GM21619 (cell line): ENCODE results near the gene UNC5B.

ENCODE experiments used
- ATAC-seq: cut with Tn5 transposase; IDR thresholded peaks from one replicate; pipeline ENCODE4 v1.9.1; 2021; ENCODE audit not compliant: unreplicated experiment

Gene UNC5B

GRCh38 chr10:71212318-71213126 lies at the start of gene UNC5B:
Gene UNC5B, plus strand, starts transcription at chr10:71212570. Its CDS starts 416 bp downstream, at chr10:71212986.
- no peak for ATAC-seq

DNA sequence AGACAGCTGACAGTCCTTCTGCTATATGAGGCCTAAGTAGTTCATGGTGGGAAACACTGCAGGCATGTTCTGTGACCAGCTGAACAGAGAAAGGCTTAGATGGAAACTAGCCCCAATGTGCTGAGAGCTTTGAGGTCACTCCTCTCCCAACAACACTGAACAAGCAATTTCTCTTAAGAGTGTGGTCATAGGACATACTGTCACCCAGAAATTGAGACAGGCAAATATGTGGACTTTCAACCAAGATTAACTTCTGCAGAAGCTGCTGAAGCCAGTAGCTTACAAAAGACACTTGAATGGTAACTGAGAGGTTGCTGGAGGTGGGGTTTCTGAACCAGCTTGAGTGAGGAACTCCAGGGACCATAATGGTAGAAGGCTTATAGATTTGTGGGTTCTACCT lies 38.9 kb upstream of the UNC5B start:
- no peak for ATAC-seq

GRCh38 chr10:71176661-71177060 lies 35.7 kb upstream of the UNC5B start:
- ATAC-seq: no peak

DNA sequence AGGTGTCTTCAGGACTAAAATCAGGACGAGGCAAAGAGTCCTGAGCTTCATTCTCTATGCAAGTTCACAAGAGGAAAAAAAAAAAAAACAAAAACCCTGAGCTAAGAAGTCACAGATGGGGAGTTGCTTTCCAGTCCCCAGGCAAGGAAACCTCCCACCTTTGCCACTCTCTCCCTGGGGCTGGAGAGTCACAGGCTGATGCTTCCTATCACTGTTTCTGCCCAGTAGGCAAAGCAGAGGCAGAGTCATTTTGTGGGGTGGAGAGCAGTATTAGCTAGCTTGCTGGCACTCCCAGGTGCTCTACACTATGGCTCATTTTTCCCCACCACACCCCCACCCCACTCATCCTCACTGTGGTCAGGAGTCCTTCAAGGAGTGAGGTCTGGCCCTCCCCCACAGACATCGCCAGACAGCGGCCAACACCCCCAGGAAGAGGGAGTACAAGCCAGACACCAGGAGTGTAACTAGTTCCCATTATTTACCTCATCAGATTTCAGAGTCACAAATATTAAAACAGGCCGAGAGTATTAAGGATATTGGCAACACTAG lies 34.6 kb upstream of the UNC5B start:
- ATAC-seq: no peak

DNA sequence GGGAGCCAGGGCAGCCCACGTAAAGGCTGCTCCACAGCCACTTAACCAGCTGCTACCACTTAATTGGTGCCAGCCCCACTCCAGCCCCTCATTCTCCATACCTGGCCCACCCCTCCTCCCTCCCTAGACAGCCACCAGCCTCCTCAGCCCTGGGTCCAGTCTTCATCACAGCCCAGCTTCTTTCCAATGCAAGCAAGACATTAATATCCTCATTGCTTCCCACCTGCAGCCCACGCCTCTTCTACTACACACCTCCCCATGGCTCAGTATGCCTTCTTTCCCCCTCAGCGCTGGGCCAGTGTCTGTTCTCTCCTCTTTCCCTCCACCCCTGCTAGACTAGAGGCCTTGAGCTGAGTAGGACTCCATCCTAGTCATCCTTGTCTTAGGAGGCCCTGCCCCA lies 33.5 kb upstream of the UNC5B start:
- no peak for ATAC-seq

- ATAC-seq: no peak
Measured at GRCh38 chr10:71179382-71179781, 33.0 kb upstream of the UNC5B start.

DNA sequence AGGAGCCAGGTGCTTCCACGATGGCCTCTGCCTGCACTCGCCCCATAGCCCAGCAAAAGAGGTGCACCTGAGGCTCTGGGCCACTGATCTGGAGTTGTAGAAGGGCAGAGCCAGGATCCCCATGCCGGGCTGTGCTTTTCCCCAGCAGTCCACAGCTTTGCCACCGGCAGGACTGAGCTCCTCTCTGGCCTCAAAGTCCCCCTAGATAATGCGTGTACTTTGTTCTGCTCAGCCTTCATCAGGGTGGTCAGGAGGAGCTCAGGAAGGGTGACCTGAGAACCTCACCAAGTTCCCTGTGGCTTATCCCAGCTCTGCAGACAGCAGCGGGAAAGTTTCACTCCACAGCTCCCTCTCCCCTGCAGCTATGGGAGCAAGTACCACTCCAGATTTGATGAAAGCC lies 27.9 kb upstream of the UNC5B start:
- no peak for ATAC-seq

DNA sequence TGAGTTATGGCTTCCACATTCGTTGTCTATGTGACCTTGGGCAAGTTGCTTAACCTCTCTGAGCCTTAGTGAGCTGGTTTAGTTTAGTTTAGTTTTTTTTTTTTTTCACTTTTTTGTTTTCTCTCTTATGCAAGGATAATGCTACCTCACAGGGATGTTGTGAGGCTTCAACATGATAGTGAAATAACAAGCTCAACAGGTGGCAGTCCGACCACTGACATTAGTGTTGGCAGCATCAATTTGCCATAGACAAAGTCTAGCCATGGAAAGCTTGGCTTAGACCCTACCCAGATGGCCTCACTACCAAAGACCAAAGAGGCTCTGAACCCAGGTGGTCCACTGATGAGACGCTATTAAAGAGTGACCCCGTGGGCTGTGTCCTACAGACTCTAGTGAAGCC lies 27.2 kb upstream of the UNC5B start:
- ATAC-seq: no peak

GRCh38 chr10:71187197-71187596 lies 25.2 kb upstream of the UNC5B start:
- ATAC-seq: no peak

DNA sequence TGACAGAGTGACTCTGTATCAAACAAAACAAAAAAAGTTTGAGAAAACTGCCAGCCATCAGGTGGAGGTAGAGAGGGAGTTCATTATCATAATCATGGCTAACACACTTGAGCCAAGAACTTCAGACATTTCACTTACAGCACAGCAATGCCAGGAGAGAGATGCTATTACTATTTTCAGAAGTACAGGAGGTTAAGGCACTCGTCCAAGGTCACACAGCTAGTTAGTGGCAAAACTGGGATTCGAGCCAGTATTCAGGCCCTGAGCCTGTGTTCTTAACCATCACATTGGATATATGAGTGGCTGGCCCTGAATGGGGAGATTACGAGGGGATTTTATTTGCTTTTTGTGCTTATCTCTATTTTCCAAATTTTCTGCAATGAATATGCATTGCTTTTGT lies 24.8 kb upstream of the UNC5B start:
- no peak for ATAC-seq

GRCh38 chr10:71188201-71188600 lies 24.2 kb upstream of the UNC5B start:
- no peak for ATAC-seq

DNA sequence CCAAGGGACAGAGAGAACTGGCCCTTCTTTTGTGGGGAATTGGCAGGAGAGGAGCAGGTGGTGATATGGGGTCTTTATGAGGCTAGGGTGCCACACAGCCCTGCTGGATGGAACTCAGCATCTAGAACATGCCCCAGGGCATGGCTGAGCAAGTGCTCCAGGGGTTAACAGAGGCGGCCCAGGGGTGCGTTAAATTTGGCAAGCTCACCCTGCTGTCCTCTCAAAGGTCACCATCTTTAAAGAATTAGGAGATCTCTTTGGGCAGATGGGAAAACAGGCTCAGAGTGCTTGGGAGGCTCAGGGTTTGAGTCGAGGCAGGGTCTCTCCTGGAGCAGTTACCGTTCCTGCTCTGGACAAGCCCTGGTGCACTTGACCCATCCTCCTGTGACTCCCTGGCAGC lies 21.4 kb upstream of the UNC5B start:
- ATAC-seq: no peak

DNA sequence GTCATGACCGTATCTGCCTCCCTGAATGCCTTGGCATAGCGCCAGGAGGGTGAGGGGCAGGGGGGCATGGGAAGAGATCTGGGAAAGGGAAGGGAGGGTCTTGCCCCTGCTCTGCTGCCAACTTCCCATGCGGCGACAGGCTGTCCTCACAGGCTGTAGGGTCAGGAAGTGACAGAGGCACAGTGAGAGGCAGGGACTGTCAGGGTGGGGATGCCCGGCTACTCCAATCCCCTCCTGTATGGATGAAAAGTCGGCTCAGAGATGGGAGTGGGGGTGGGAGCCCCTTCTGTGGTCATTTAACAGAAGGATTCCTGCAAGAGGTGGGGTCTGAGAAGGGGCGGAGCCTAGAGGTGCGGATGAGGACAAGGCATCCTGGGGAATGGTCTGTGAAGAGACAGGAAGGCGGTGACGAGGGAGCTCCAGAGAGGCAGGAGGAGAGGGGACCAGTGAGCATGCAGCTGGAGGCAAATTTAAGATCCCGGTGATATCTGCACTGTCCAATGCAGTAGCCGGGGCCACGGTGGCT lies 20.8 kb upstream of the UNC5B start:
- ATAC-seq: no peak

DNA sequence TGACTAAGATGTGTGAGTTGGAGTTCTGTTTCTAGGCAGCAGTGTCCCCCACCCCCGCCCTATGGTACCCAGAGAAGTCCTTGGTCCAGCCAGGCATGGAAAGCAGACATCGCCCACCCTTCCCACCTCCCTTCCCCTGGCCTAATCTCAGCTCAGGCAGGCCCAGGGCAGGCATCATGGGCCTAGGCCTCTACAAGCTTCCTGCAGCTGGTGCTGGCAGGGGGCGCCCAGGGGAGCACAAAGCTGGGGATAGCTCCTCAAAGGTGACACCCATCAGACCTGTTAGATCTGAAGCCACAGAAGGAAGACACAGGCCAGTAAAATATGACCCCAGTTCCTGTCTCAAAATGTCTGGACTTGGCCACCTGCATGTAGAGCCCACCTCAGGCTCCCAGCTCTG lies 18.9 kb upstream of the UNC5B start:
- no peak for ATAC-seq

DNA sequence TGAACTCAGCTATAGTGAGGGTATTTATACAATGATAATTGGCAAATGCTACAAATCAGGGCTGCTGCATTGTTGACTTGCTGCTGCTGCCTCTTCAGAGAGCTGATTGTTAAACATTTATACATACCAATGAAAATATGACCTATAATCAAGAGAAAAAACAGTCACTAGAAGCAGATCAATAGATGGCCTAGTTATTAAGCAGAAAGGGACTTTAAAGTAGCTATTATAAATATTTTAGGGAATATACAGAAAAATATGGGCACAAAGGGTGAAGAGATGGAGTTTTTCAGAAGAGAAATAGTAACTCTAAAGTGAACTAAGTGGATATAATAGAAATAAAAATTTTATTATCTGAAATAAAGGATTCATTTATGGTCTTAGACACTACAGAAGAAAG lies 14.4 kb upstream of the UNC5B start:
- ATAC-seq: no peak

DNA sequence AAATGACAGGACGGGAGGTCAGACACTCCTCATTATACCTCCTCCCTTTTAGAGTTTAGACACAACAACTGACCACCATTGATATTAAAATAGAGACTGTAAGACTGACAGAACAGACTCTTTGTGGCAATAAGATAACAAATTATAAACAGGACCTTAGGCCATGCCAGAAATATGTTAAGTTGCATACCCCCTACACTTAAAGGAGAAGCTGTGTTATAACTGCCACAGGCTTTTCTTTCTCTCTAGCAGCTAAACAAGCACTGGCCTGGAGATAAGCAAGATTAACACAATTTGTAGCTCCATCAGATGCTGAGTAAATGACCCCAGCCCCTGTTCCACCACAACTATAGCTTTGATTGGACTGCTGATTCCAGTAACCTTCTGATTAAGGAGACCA lies 10.5 kb upstream of the UNC5B start:
- no peak for ATAC-seq

DNA sequence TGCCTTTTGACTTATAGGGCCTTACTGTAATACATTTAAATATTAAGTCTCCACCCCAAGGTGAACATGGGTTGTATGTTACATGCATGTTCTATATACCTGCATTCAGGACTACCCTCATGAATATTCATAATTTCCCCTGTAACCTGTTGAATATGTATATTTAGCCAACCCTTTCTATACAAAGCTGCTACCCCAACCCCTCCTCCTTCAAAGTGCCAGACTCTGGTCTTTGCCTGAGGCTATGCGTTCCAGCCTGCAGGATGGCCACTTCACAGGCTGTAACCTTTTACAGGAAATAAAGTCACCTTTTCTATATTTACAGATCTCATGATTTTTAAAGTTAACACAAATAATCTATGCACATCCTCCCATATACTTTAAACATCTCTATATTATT lies 10.1 kb upstream of the UNC5B start:
- ATAC-seq: no peak

DNA sequence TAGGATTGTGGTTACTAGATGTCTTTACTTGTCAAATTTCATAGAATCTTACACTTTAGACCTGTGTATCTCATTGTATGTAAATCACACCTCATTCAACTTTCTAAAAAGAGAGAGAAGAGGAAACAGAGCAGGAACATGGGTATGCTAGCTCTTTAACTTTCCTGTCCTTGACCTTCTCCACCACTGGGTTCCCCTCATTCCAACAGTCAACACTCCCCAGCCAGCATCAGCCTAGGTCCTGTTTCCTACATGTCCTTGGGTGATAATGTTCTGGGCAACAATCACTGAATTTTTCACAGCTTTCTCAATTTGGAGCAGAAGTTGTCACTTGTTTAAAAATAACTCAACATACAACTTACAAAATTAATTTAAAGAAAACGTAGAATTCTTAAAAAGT lies 9.2 kb upstream of the UNC5B start:
- ATAC-seq: no peak

DNA sequence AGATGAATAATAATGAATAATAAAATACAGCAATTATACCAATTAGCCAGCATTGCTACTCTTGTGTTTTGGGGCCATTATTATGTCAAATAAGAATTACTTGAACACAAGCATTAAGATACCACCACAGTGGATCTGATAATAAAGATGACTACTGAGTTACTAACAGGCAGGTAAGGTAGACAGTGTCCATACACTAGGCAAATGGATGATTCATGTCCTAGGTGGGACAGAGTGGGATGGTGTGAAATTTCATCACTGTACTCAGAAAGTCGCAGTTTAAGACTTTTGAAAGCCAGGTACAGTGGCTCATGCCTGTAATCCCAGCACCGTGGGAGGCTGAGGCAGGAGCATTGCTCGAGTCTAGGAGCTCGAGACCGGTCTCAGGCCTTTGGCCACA lies 8.7 kb upstream of the UNC5B start:
- no peak for ATAC-seq

DNA sequence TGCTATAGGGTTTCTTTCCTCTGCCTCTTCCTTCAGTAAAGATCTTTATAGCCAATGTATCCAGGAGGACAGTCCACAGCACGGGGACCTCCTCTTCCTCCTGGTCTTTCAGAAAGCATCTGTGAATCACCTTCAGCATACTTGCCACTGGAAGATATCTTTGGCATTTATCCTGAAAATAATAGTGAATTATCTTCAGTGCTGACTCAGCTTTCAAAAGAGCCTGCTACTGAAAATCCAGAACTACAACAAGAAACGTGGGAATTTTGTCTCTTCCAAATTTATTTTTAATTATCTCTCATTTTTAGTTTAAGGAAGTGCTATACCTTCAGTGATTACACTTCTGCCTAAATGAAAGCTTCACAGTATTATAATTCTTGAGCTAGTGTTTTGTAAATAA lies 7.6 kb upstream of the UNC5B start:
- ATAC-seq: no peak

DNA sequence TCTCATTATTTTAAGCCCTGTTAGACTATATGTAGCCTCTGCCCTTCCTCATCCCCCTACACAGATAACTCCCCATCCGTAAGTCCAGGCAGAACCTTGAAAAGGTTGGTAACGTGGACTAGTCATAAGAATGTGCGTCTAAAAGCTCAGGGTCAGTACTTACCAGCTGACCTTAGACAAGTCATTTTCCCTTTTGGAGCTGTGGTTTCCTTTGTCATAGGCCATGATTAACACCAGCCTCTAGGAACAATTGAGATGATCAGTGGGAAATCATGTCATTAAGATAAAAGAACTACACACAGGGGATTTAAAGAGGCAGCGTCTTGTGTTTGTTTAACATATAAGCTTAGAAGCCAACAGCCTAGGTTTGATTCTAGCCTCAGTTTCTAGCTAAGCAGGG lies 6.9 kb upstream of the UNC5B start:
- no peak for ATAC-seq

- no peak for ATAC-seq
Measured at GRCh38 chr10:71206911-71207310, 5.5 kb upstream of the UNC5B start.

GRCh38 chr10:71207578-71207977 lies 4.8 kb upstream of the UNC5B start:
- no peak for ATAC-seq
